ENCODE measurements around the gene PPM1D.

The PPM1D gene

DNA sequence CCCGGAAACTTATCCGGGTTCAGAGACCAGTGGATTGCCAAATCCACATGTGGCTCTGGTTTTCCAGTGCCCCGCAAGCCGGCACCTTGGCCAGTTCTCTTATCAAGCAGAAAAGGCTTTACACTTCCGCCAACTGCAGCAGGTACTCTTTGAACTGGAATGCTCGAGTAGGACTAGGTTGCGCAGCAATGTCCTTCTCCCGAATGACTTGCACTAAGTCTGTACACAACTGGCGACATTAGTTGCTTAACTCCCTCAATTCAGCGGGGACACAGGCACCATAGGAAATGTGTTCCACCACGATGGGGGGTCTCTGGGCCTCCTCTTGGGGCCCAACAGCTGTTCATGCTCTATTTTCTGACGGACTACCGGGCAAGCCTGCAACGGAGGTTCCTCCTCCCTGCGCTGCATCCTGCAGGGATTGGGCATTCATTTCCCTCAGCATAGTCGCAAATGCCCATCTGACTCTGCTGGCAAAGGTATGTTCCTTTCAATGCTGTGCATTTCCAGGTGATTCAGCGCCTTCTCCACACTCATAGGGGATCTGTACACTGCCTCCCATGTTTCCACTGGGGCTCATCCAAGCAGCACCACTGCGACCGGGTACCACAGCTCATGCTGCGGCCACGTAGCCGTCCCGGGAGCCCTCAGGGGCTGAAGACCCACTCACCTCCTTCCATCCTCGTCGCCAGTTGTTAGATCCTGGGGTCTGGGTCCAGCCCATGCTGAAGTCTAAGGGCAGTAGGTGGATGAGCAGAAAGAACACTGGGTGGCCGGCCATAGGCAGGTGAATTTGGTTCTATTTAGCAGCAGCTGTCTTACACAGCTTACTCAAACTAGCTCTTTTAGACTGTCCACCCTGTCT, 39.8 kb upstream of the PPM1D start:
- POLR2A ChIA-PET: no interaction called here

DNA sequence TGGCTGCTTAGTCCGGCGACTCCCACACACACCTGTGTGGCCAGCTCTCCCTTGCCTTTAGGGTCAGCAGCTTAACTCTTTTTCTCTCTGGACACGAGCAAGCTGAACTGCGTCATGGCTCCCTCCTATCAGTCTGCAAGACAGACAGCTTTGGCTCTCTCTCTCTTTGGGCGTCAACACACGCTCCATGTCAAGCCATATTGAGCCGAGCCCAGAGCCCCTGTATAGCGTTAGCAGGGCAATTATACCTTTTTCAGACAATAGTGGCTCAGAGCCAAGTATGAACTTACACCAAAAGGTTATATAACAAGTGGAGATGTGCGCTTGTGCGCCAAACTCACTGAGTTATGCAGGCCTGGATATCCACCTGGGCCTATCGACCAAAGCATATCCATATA, 39.1 kb upstream of the PPM1D start:
- ChIA-PET CTCF (no interaction called here), POLR2A (no interaction called here)
- no peak for DNase-seq (ENCODE audit: extremely low spot score)
- TF ChIP-seq SP1 (IDR thresholded peaks at IDR 0.05) (no peak), HDGF (IDR thresholded peaks at IDR 0.05; ENCODE audit: borderline replicate concordance) (no peak), ELF4 (IDR thresholded peaks at IDR 0.05) (no peak)

More for the DNA sequence above, 39.8 kb upstream of the PPM1D start:
- TF ChIP-seq FOXK2 (IDR thresholded peaks at IDR 0.05): no peak
- no peak for TF ChIP-seq HDGF (IDR thresholded peaks at IDR 0.05; ENCODE audit: borderline replicate concordance)
- no peak for TF ChIP-seq NFRKB (IDR thresholded peaks at IDR 0.05)
- no peak for TF ChIP-seq FOXM1 (IDR thresholded peaks at IDR 0.05; ENCODE audit: borderline replicate concordance)
- no peak for TF ChIP-seq SUZ12 (IDR thresholded peaks at IDR 0.05)
- no peak for TF ChIP-seq LEF1 (IDR thresholded peaks at IDR 0.05; ENCODE audit: borderline replicate concordance)
- no peak for TF ChIP-seq BHLHE40 (IDR thresholded peaks at IDR 0.05; ENCODE audit: borderline replicate concordance)
- no peak for DNase-seq (ENCODE audit: extremely low spot score)
- CTCF ChIA-PET: no interaction called here

DNA sequence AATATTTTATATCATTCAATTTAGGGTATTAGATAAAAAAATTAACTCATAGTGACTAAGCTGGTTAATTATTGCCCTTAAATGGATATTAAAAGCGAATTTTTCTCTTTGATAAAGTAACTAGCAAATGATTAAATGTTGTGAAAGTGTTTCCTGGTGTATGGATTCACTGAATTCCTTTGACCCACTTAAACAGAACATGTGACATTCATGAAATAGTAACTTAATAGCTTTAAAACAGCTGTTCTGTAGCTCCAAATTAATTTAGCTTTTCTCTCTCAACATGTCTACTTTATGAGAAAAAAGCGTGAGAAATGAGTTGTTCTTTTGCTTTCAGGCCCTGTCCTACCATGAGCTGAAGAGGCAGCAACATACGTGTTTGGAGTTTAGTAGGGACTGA, 37.6 kb upstream of the PPM1D start:
- no peak for TF ChIP-seq ZNF384 (IDR thresholded peaks at IDR 0.05)
- TF ChIP-seq HDGF (IDR thresholded peaks at IDR 0.05; ENCODE audit: borderline replicate concordance): no peak
- no peak for TF ChIP-seq SP1 (IDR thresholded peaks at IDR 0.05)
- TF ChIP-seq LEF1 (IDR thresholded peaks at IDR 0.05; ENCODE audit: borderline replicate concordance): no peak
- no peak for TF ChIP-seq FOXA1 (IDR thresholded peaks at IDR 0.05)
- TF ChIP-seq CTBP1 (IDR thresholded peaks at IDR 0.05; ENCODE audit: borderline replicate concordance): no peak
- TF ChIP-seq ARNT (IDR thresholded peaks at IDR 0.05): no peak
- no peak for TF ChIP-seq BHLHE40 (IDR thresholded peaks at IDR 0.05; ENCODE audit: borderline replicate concordance)
- no peak for TF ChIP-seq NFRKB (IDR thresholded peaks at IDR 0.05)
- TF ChIP-seq ELF4 (IDR thresholded peaks at IDR 0.05): no peak
- TF ChIP-seq SUZ12 (IDR thresholded peaks at IDR 0.05): no peak
- no peak for TF ChIP-seq L3MBTL2 (conservative IDR thresholded peaks at IDR 0.05)
- no peak for TF ChIP-seq TARDBP (IDR thresholded peaks at IDR 0.05)
- TF ChIP-seq FOXK2 (IDR thresholded peaks at IDR 0.05): no peak
- no peak for TF ChIP-seq FOXM1 (IDR thresholded peaks at IDR 0.05; ENCODE audit: borderline replicate concordance)
- TF ChIP-seq, protein P1, sequence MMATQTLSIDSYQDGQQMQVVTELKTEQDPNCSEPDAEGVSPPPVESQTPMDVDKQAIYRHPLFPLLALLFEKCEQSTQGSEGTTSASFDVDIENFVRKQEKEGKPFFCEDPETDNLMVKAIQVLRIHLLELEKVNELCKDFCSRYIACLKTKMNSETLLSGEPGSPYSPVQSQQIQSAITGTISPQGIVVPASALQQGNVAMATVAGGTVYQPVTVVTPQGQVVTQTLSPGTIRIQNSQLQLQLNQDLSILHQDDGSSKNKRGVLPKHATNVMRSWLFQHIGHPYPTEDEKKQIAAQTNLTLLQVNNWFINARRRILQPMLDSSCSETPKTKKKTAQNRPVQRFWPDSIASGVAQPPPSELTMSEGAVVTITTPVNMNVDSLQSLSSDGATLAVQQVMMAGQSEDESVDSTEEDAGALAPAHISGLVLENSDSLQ (IDR thresholded peaks at IDR 0.05): no peak
- ChIA-PET POLR2A (no interaction called here), CTCF (no interaction called here)
- DNase-seq (ENCODE audit: extremely low spot score): no peak

DNA sequence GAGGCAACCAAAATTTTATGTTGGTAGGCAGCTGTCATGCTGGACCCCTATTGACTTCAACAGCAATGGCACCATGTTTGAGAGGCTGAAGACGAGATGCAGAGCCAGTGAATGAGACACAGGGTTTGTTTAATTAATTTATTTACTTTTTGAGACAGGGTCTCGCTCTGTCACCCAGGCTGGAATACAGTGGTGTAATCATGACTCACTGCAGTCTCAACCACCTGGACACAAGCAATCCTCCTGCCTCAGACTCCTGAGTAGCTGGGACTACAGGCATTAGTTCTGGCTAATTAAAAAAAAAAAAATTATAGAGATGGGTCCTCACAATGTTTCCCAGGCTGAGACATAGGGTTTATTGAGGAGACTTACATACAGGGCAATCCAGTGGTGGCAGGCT, 36.2 kb upstream of the PPM1D start:
- TF ChIP-seq CTBP1 (IDR thresholded peaks at IDR 0.05; ENCODE audit: borderline replicate concordance) (no peak), ZNF384 (IDR thresholded peaks at IDR 0.05) (no peak), FOXK2 (IDR thresholded peaks at IDR 0.05) (no peak), ELF4 (IDR thresholded peaks at IDR 0.05) (no peak), TARDBP (IDR thresholded peaks at IDR 0.05) (no peak), NFRKB (IDR thresholded peaks at IDR 0.05) (no peak), FOXA1 (IDR thresholded peaks at IDR 0.05) (no peak), FOXM1 (IDR thresholded peaks at IDR 0.05; ENCODE audit: borderline replicate concordance) (no peak), SP1 (IDR thresholded peaks at IDR 0.05) (no peak), BHLHE40 (IDR thresholded peaks at IDR 0.05; ENCODE audit: borderline replicate concordance) (no peak), SUZ12 (IDR thresholded peaks at IDR 0.05) (no peak), L3MBTL2 (conservative IDR thresholded peaks at IDR 0.05) (no peak), ARNT (IDR thresholded peaks at IDR 0.05) (no peak), LEF1 (IDR thresholded peaks at IDR 0.05; ENCODE audit: borderline replicate concordance) (no peak)
- TF ChIP-seq, protein P1 (IDR thresholded peaks at IDR 0.05): no peak
- DNase-seq (ENCODE audit: extremely low spot score): no peak
- CTCF ChIA-PET: interaction anchor here (0.7 kb wide), 1 partner anchor 215 kb away, joined by 6 read pairs; no protein-coding TSS in a partner anchor
- POLR2A ChIA-PET: no interaction called here

DNA sequence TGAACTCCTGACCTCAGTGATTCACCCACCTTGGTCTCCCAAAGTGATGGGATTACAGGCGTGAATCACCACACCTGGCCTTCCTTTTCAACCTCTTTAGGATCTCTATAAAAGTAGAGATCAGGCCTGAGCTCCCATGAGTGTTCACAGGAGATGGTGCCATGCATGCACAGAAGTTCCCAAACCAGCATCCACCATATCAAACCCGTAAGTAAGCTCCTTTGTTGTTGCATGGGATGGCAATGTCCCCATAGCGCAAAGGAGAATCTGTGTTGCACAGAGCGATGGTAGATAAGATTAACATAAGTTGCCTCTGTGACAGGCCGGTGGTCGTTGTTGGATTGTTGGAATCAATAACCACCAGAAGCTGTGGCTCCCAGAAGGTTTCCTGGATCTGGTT, 34.8 kb upstream of the PPM1D start:
- ChIA-PET POLR2A (interaction anchor here (1.3 to 1.4 kb wide), 2 partner anchors 34 to 39 kb away, joined by 3 to 4 read pairs; partner anchors contain the start of genes APPBP2 and PPM1D), CTCF (interaction anchor here (0.6 to 0.9 kb wide), 3 partner anchors 19 to 619 kb away, joined by 3 to 5 read pairs (median 5); no protein-coding TSS in a partner anchor)
- TF ChIP-seq, protein P1 (IDR thresholded peaks at IDR 0.05): no peak
- TF ChIP-seq TARDBP (IDR thresholded peaks at IDR 0.05) (no peak), SP1 (IDR thresholded peaks at IDR 0.05) (no peak), CTBP1 (IDR thresholded peaks at IDR 0.05; ENCODE audit: borderline replicate concordance) (no peak), ARNT (IDR thresholded peaks at IDR 0.05) (no peak), SUZ12 (IDR thresholded peaks at IDR 0.05) (no peak), L3MBTL2 (conservative IDR thresholded peaks at IDR 0.05) (no peak), NFRKB (IDR thresholded peaks at IDR 0.05) (no peak), LEF1 (IDR thresholded peaks at IDR 0.05; ENCODE audit: borderline replicate concordance) (no peak), BHLHE40 (IDR thresholded peaks at IDR 0.05; ENCODE audit: borderline replicate concordance) (no peak), HDGF (IDR thresholded peaks at IDR 0.05; ENCODE audit: borderline replicate concordance) (no peak), FOXA1 (IDR thresholded peaks at IDR 0.05) (no peak), ELF4 (IDR thresholded peaks at IDR 0.05) (no peak), FOXM1 (IDR thresholded peaks at IDR 0.05; ENCODE audit: borderline replicate concordance) (no peak), ZNF384 (IDR thresholded peaks at IDR 0.05) (no peak)
- DNase-seq (ENCODE audit: extremely low spot score): no peak
